Pancreas (tissue), 10 donors: ENCODE measurements around the gene SLC1A2. TPM values are rescaled to one million over a fixed set of nuclear protein-coding genes. Genes with fewer than 3 reads are reported as not detected.

ENCODE experiments used
- ATAC-seq, 4 donors: fragments of 200-7000 bp; cut with Tn5 transposase; one replicate each; pipeline versions ENCODE4 v1.8.0 to v1.9.1; 2020; ENCODE audit warnings: mild to moderate bottlenecking in 4 of 4, moderate library complexity in 4 of 4
- DNase-seq, 6 donors: peaks; one replicate each; pipeline ENCODE4 v3.0.0-alpha.2; 2020
- FAIRE-seq: peaks from 2 replicates; lab custom pipeline; 2012; peaks lifted over from hg19 to GRCh38; lab: Jason Lieb, UNC
- H3K27ac ChIP-seq, 4 donors: fragments of 200-600 bp; sonication (generic); 1 replicate in 3 of 4; 2 replicates in 1 of 4; pipeline versions ENCODE4 v1.5.0 to v1.8.0; 2020
- H3K27me3 ChIP-seq, 4 donors: fragments of 200-600 bp; one replicate each; pipeline ENCODE4 v1.8.0; 2021
- H3K36me3 ChIP-seq, 3 donors: fragments of 200-600 bp; sonication (generic) in 1 of 3; one replicate each; pipeline versions ENCODE4 v1.5.0 to v1.8.0; 2020 to 2021
- H3K4me1 ChIP-seq, 3 donors: fragments of 200-600 bp; one replicate each; pipeline ENCODE4 v1.8.0; 2021
- H3K4me3 ChIP-seq, 4 donors: fragments of 200-600 bp; sonication (generic) in 2 of 4; one replicate each; pipeline versions ENCODE4 v1.5.0 to v1.8.0; 2020 to 2021
- H3K9me3 ChIP-seq, 4 donors: fragments of 200-600 bp; one replicate each; pipeline ENCODE4 v1.8.0; 2021
- WGBS, 2 donors: extraction: QIAGEN DNeasy Blood & Tissue Kit; methylation state at CpG; one replicate each; pipeline ENCODE4 v1.1.7; 2013; 5-methylcytosine and 5-hydroxymethylcytosine counted together
- intact Hi-C, 3 donors: fragments of 100-400 bp; cut with DNase I; formaldehyde crosslinking; loops; one replicate each; pipeline versions ENCODE4 v1.11.1 to v1.14.2; 2022
- polyA plus RNA-seq, 2 donors: library from polyadenylated mRNA; stranded (reverse); fragments of 200-250 nt; gene quantifications; one replicate each; pipeline ENCODE4 v1.2.3, GENCODE V29; 2013
- total RNA-seq, 6 donors: library from RNA; stranded (reverse); fragmentation: NEBNext Ultra II Directional in 4 of 6; extraction: Animal tissue kit (Norgen Biotek cat#: 25700) in 4 of 6; gene quantifications; one replicate each; pipeline versions ENCODE4 v1.2.1 to v1.2.4, GENCODE V29; 2021 to 2023
- TF ChIP-seq, protein P1 (sequence below), 4 donors: fragments of 200-600 bp; sonication (generic) in 3 of 4; IDR thresholded peaks; one replicate each; pipeline versions ENCODE4 v1.5.0 to v1.8.0; 2021; ENCODE audit warnings: antibody characterized with exemption in 4 of 4
- donor health status: healthy with polysubstance abuse.
- donor health status: DM: no; HTN: no; CAD: no; lungs with moderate emphysema.
- donor health status: DM: no; HTN: no; CAD: no.
- donor health status: control.
- donor health status: control.
- donor health status: Bipolar disorder and iron deficiency.
- donor health status: DM: yes; HTN: yes; CAD: no.
- donor health status: DM: no; HTN: no; CAD: no.
- donor health status: DM: no; HTN: no; CAD: no.
- donor health status: DM: yes; HTN: yes; CAD: no.

Gene SLC1A2
- total and polyA plus RNA-seq, 8 donors, result 4.7 to 62.5 (median 35.3) TPM

DNA sequence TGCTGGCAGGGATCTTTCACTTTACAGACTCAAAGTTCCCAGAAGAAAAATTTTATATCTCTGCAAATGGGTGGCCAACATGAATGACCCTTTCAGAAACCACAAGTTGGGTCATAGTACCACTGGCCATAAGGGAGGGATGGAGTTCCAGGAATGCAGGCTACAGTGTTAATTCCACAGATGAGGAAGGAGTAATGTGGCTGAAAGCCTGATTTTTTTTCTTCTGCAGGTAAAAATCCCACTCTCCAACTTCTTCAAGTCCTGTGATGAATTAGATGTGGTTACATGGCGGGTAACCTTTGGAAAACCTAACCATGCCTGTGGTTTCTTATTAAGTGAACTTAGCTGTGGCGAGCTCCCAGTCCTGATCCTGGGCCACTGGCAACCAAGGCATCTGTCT is 103.2 kb downstream of the SLC1A2 start:
- 94 to 96% methylated on average over 2 of the region's 2 CpGs for WGBS, 2 donors
- Histone ChIP-seq H3K36me3 (peaks cover 0 to 3% (median 0%) of the 10 kb centered on the region in 3 donors), H3K27ac (no peak overlapping the region), H3K9me3 (no peaks in the 10 kb centered on the region), H3K4me3 (no peak overlapping the region), H3K27me3 (no peaks in the 10 kb centered on the region), H3K4me1 (peaks cover 26 to 28% (median 26%) of the 10 kb centered on the region in 3 donors)
- TF ChIP-seq, protein P1, sequence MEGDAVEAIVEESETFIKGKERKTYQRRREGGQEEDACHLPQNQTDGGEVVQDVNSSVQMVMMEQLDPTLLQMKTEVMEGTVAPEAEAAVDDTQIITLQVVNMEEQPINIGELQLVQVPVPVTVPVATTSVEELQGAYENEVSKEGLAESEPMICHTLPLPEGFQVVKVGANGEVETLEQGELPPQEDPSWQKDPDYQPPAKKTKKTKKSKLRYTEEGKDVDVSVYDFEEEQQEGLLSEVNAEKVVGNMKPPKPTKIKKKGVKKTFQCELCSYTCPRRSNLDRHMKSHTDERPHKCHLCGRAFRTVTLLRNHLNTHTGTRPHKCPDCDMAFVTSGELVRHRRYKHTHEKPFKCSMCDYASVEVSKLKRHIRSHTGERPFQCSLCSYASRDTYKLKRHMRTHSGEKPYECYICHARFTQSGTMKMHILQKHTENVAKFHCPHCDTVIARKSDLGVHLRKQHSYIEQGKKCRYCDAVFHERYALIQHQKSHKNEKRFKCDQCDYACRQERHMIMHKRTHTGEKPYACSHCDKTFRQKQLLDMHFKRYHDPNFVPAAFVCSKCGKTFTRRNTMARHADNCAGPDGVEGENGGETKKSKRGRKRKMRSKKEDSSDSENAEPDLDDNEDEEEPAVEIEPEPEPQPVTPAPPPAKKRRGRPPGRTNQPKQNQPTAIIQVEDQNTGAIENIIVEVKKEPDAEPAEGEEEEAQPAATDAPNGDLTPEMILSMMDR (IDR thresholded peaks at IDR 0.05), result no peak
- intact Hi-C loops, result no loop called here
- FAIRE-seq (no peak), DNase-seq (no peak), ATAC-seq (no peak)

DNA sequence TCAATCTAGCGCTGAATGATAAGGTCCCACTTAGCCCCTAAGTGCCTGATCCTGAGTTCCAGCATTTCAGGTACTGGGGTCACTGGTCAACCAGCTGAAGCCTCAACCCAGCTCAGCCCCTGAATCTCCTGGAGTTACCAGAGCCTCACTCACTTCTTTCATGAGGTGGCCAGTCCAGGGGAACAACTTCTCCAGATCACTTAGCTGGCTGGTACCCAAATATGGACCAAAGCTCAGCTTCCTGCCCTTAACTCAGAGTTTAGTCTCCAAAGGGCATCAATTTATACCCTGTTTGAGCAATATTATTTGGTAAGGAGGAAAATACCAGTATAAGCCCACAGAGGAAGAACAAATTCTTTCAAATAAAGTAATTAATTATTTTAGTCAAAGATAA is 105.6 kb downstream of the SLC1A2 start:
- no peaks in the 10 kb centered on the region for H3K9me3 ChIP-seq
- ATAC-seq, result no peak
- TF ChIP-seq, protein P1 (IDR thresholded peaks at IDR 0.05), result no peak

DNA sequence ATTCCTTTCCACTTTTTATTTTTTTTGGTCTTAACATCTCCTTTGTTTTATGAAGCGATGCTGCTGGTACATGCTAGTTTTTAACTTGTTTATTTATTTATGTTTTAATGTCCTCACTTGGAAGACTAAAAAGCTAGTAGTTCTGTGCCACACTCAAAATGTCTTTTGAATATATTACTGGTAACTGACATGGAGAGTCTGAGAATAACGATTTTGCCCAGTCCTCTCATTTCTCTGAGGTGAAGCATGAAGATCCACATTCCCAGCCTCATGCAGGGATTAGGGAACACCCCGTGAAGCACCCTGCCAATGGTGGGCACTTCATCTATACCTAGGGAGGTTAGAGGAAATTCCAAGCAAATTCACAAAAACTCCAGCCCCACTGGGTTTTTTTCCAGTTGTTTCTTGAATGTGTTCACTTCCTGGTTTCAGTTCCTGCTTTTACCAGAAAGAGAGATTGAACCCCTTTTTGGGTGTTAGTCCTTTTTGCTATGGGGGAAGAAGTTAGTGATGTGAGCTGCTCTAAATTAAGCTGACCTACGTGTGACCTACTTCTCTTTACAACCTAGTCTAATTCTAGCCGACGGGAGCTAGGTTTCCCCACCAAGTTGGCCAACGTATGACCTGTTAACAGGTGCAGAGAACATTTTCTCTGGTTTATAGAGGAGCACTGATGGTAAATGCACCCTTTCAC is 106.1 kb downstream of the SLC1A2 start:
- TF ChIP-seq, protein P1 (IDR thresholded peaks at IDR 0.05), result no peak
- WGBS, 2 donors, result 70 to 79% methylated on average over 7 of the region's 7 CpGs
- H3K27ac ChIP-seq, result peak overlapping the region in 1 of 4 donors; percentile 17
- H3K4me1 ChIP-seq, result peaks cover 7 to 9% (median 8%) of the 10 kb centered on the region in 3 donors
- no peak for DNase-seq
- no peak overlapping the region for H3K4me3 ChIP-seq
- intact Hi-C loops, result no loop called here
- H3K9me3 ChIP-seq, result no peaks in the 10 kb centered on the region
- H3K27me3 ChIP-seq, result no peaks in the 10 kb centered on the region
- ATAC-seq, result peak in 2 of 4 donors; percentile 40 to 46
- no peak for FAIRE-seq
- H3K36me3 ChIP-seq, result peaks cover 0 to 4% (median 0%) of the 10 kb centered on the region in 3 donors

More for the DNA sequence above, 105.6 kb downstream of the SLC1A2 start:
- H3K4me3 ChIP-seq, result no peak overlapping the region
- H3K4me1 ChIP-seq, result peaks cover 8 to 10% (median 9%) of the 10 kb centered on the region in 3 donors
- intact Hi-C loops, result no loop called here
- no peak for FAIRE-seq
- no peaks in the 10 kb centered on the region for H3K27me3 ChIP-seq
- H3K27ac ChIP-seq, result peak overlapping the region in 1 of 4 donors; percentile 17
- H3K36me3 ChIP-seq, result peaks cover 0 to 4% (median 0%) of the 10 kb centered on the region in 3 donors
- 97 to 100% methylated on average over 1 of the region's 1 CpG for WGBS, 2 donors
- DNase-seq, result no peak

DNA sequence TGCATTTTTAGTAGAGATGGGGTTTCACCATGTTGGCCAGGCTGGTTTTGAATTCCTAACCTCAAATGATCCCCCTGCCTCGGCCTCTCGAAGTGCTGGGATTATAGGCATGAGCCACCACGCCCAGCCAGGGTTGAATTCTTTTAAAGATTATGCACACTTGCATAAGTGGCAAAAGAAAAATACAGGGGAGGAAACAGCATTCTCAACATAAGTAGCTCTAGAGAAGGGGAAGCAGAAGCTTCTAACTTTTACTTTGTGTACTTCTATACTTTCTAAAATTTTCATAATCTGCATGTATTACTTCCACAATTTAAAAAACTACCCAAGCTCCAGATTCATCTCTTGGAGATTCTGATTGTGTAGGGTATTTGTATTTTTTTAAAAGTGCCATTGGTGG is 108.0 kb downstream of the SLC1A2 start:
- Histone ChIP-seq H3K4me3 (no peak overlapping the region), H3K27ac (no peak overlapping the region), H3K4me1 (no peaks in the 10 kb centered on the region), H3K27me3 (no peaks in the 10 kb centered on the region), H3K9me3 (no peaks in the 10 kb centered on the region), H3K36me3 (peaks cover 0 to 4% (median 0%) of the 10 kb centered on the region in 3 donors)
- FAIRE-seq (no peak), ATAC-seq (no peak), DNase-seq (no peak)
- intact Hi-C loops, result no loop called here
- WGBS, 2 donors, result 94 to 96% methylated on average over 3 of the region's 3 CpGs
- TF ChIP-seq, protein P1 (IDR thresholded peaks at IDR 0.05), result no peak

DNA sequence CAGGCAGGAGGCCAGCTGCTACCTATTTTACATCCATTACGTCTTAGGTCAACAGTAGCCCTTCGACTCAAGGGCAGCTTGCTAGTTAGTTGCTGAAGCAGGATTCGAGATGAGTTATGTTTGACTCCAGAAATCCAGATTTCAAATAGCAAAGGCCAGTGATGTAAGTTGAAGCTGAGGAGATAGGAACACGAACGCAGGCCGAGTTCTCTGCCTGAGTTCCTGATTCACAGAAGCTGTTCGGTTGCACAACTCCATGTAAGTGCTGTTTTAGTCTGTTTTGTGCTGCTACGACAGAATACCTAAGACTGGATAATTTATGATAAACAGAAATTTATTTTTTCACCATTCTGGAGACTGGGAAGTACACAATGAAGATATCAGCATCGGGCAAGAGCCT is 111.2 kb downstream of the SLC1A2 start:
- no peak for FAIRE-seq

More for the DNA sequence above, 111.2 kb downstream of the SLC1A2 start:
- ATAC-seq (no peak), DNase-seq (no peak)
- no peak overlapping the region for H3K4me3 ChIP-seq
- TF ChIP-seq, protein P1 (IDR thresholded peaks at IDR 0.05), result no peak
- intact Hi-C loops, result no loop called here
- H3K9me3 ChIP-seq, result no peaks in the 10 kb centered on the region
- WGBS, 2 donors, result 71 to 73% methylated on average over 9 of the region's 9 CpGs
- no peak overlapping the region for H3K27ac ChIP-seq
- no peaks in the 10 kb centered on the region for H3K27me3 ChIP-seq
- peaks cover 10 to 28% (median 27%) of the 10 kb centered on the region in 3 donors for H3K4me1 ChIP-seq
- H3K36me3 ChIP-seq, result peaks cover 0 to 4% (median 0%) of the 10 kb centered on the region in 3 donors
